Left lung (tissue), 10 donors: ENCODE measurements around the gene RAB31. TPM values are rescaled to one million over a fixed set of nuclear protein-coding genes. Genes with fewer than 3 reads are reported as not detected.
"Not testable (repeated sequence)": the region's sequence is repeated elsewhere in the genome, so short reads cannot be mapped to it uniquely, and the experiment has no call there.

Experiments used
- ATAC-seq: fragments of 200-7000 bp; cut with Tn5 transposase; one replicate; pipeline ENCODE4 v1.9.1; 2020; ENCODE audit warnings: moderate library complexity
- DNase-seq, 4 donors: peaks; one replicate each; pipeline ENCODE4 v3.0.0-alpha.2; 2013 to 2020
- H3K27ac ChIP-seq, 2 donors: fragments of 200-600 bp; sonication (generic) in 1 of 2; one replicate each; pipeline versions ENCODE4 v1.5.0 to v1.8.0; 2020 to 2021
- H3K27me3 ChIP-seq, 2 donors: fragments of 200-600 bp; sonication (generic) in 1 of 2; one replicate each; pipeline versions ENCODE4 v1.5.0 to v1.8.0; 2020 to 2021
- H3K36me3 ChIP-seq, 2 donors: fragments of 200-600 bp; sonication (generic) in 1 of 2; one replicate each; pipeline versions ENCODE4 v1.5.0 to v1.8.0; 2020 to 2021
- H3K4me1 ChIP-seq, 2 donors: fragments of 200-600 bp; one replicate each; pipeline ENCODE4 v1.8.0; 2021
- H3K4me3 ChIP-seq, 2 donors: fragments of 200-600 bp; sonication (generic) in 1 of 2; one replicate each; pipeline versions ENCODE4 v1.5.0 to v1.8.0; 2020 to 2021; ENCODE audit warnings: mild to moderate bottlenecking in 1 of 2
- H3K9me3 ChIP-seq, 2 donors: fragments of 200-600 bp; sonication (generic) in 1 of 2; one replicate each; pipeline versions ENCODE4 v1.5.0 to v1.8.0; 2020 to 2021
- CTCF ChIP-seq, 2 donors: fragments of 200-600 bp; sonication (generic) in 1 of 2; IDR thresholded peaks; one replicate each; pipeline versions ENCODE4 v1.5.0 to v1.8.0; 2021; ENCODE audit warnings: antibody characterized with exemption in 2 of 2
- intact Hi-C, 2 donors: fragments of 100-400 bp; cut with DNase I; formaldehyde crosslinking; loops; one replicate each; pipeline versions ENCODE4 v1.11.2 to v1.14.2; 2022
- polyA plus RNA-seq, 6 donors: library from polyadenylated mRNA; unstranded; fragments of 120-200 nt; gene quantifications; one replicate each; pipeline ENCODE4 v1.2.1, GENCODE V29; 2013; ENCODE audit not compliant: insufficient read length in 6 of 6
- total RNA-seq, 2 donors: library from RNA; stranded (reverse); fragmentation: NEBNext Ultra II Directional; extraction: Animal tissue kit (Norgen Biotek cat#: 25700); gene quantifications; one replicate each; pipeline ENCODE4 v1.2.1, GENCODE V29; 2021
- donor health status: DM: no; HTN: yes; CAD: no.
- donor health status: DM: no; HTN: no; CAD: no.

RAB31 gene
- total and polyA plus RNA-seq, 8 donors: 30.3 to 135 (median 37.3) TPM

DNA sequence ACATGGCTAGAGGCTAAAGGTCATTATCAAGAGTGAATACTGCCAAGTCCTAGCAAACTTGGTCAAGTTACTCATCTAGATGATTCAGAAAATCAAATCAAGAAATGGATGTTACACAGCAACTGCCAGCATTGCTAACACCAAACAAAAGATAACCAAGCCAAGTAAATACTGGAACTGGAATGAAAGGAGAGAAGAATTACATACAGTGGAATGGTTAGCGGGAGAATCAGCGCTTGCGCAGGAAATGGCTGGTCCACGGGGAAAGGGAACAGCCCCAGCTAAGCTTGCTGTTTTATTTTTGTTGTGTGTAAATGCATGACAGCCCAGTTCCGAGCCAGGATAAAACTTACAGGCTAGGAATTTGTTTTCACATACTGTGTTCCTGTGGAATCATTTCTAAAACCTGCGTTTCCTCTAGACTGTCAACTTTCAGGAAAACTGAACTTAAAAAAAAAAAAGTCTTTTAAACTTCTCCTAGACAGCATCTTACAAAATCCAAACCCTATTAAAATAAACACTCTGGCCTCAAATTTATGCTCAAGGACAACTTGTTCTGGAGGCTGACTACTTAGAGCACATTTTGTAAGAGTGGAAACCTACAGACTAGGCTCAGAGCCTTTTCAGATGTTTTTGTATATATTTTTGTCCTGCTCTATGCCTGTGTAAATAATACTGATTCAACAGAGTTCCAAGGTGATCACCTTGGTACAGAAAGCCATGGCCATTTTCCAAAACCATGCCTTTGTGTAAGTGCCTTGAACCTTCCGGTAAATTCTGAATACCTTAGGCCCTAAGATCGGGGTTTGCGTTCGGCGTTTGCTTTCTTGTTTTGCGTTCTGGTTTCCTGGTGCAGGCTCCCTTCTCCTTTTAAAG, 146.9 kb downstream of the RAB31 start:
- DNase-seq (no peak), ATAC-seq (peak; percentile 84)
- Histone ChIP-seq H3K4me1 (peaks cover 11 to 66% of the 10 kb centered on the region in 2 donors), H3K27me3 (no peaks in the 10 kb centered on the region), H3K9me3 (no peaks in the 10 kb centered on the region), H3K27ac (peak overlapping the region; percentile 69 to 81), H3K36me3 (peaks cover 0 to 16% of the 10 kb centered on the region in 2 donors), H3K4me3 (no peak overlapping the region)
- no peak for TF ChIP-seq CTCF (IDR thresholded peaks at IDR 0.05)
- intact Hi-C loops: no loop called here

GRCh38 chr18:9855681-9856080, 147.6 kb downstream of the RAB31 start:
- peak; percentile 12 for ATAC-seq
- H3K4me3 ChIP-seq: no peak overlapping the region
- H3K9me3 ChIP-seq: no peaks in the 10 kb centered on the region
- peaks cover 0 to 22% of the 10 kb centered on the region in 2 donors for H3K36me3 ChIP-seq
- no peaks in the 10 kb centered on the region for H3K27me3 ChIP-seq
- peak overlapping the region; percentile 69 to 81 for H3K27ac ChIP-seq
- peaks cover 11 to 60% of the 10 kb centered on the region in 2 donors for H3K4me1 ChIP-seq
- TF ChIP-seq CTCF (IDR thresholded peaks at IDR 0.05): no peak
- intact Hi-C loops: no loop called here
- DNase-seq: no peak

DNA sequence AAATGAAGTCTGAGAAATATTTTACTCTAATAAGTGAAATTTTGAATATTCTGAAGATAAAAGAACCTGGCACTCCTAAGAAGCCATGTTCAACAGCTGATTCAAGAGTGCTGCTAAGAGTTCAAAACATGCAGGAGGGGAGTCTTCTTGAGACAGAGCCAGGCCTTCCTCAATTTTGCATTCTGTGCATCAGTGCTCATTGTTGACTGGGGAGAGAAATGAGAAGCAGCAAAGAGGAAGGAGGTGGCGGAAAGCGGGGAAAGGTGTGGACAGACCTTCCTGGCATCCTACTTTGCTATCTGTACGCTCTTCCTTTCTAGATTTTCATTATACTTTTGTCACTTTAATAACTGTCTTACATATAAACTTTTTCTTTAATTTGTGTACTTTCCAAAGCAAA, 148.0 kb downstream of the RAB31 start:
- TF ChIP-seq CTCF (IDR thresholded peaks at IDR 0.05): no peak
- H3K27ac ChIP-seq: peak overlapping the region; percentile 69 to 81
- H3K36me3 ChIP-seq: peaks cover 0 to 26% of the 10 kb centered on the region in 2 donors
- no peak overlapping the region for H3K4me3 ChIP-seq
- H3K4me1 ChIP-seq: peaks cover 11 to 56% of the 10 kb centered on the region in 2 donors
- H3K27me3 ChIP-seq: no peaks in the 10 kb centered on the region
- ATAC-seq (no peak), DNase-seq (no peak)
- no peaks in the 10 kb centered on the region for H3K9me3 ChIP-seq
- intact Hi-C loops: no loop called here

GRCh38 chr18:9857479-9857998, 149.4 kb downstream of the RAB31 start:
- DNase-seq, H3K27me3 ChIP-seq, intact Hi-C loops, H3K9me3 ChIP-seq, H3K4me3 ChIP-seq, ATAC-seq: not testable (repeated sequence)
- H3K27ac ChIP-seq: peak overlapping the region in 1 of 2 donors; percentile 81
- H3K4me1 ChIP-seq: peaks cover 11 to 43% of the 10 kb centered on the region in 2 donors
- H3K36me3 ChIP-seq: peaks cover 0 to 30% of the 10 kb centered on the region in 2 donors

- no peak for DNase-seq
- intact Hi-C loops: no loop called here
- peaks cover 11 to 33% of the 10 kb centered on the region in 2 donors for H3K4me1 ChIP-seq
- no peaks in the 10 kb centered on the region for H3K27me3 ChIP-seq
- TF ChIP-seq CTCF (IDR thresholded peaks at IDR 0.05): no peak
- no peak for ATAC-seq
- no peaks in the 10 kb centered on the region for H3K9me3 ChIP-seq
- H3K4me3 ChIP-seq: no peak overlapping the region
- no peak overlapping the region for H3K27ac ChIP-seq
- peaks cover 0 to 34% of the 10 kb centered on the region in 2 donors for H3K36me3 ChIP-seq
These were observed 150.5 kb downstream of the RAB31 start for GRCh38 chr18:9858642-9859041.
